GM20431 (cell line): ENCODE data around the gene PERM1.

Source experiments
- in situ Hi-C: fragments of 300-500 bp; cut with MseI, MboI; formaldehyde crosslinking; loops from one replicate; pipeline ENCODE4 v1.15.0; 2020; ENCODE audit warnings: low sequenced_read_pairs; ENCODE audit not compliant: unreplicated experiment

Gene PERM1

GRCh38 chr1:939511-940106 is 42.3 kb downstream of the PERM1 start:
- in situ Hi-C loops = no loop called here

DNA sequence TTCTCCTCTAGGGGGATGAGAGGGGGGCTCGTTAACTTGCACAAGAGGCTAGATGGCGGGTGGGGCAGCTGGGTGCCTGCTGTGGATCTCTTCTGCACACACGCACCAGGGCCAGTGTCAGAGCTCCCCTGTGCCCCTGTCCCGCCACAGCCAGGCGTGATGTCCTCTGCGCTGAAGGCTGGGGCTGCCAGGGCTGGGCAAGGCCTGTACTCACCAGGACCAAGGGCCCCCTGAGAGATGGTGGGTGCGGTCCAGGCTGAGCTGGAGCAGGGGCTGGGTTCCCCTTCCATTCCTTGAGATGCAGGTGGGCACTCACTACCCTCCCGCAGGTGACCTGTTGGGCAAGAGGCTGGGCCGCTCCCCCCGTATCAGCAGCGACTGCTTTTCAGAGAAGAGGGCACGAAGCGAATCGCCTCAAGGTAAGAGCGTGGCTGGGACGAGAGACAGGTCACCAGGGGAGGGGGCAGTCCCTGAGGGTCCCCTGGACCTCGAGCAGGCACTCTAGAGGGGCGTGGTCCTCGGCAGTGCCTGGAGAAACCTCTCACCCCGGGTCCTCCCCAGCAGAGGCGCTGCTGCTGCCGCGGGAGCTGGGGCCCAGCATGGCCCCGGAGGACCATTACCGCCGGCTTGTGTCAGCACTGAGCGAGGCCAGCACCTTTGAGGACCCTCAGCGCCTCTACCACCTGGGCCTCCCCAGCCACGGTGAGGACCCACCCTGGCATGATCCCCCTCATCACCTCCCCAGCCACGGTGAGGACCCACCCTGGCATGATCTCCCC is 43.0 kb downstream of the PERM1 start:
- in situ Hi-C loops = no loop called here

- in situ Hi-C loops = no loop called here
Measured at GRCh38 chr1:938088-938683, 43.7 kb downstream of the PERM1 start.

DNA sequence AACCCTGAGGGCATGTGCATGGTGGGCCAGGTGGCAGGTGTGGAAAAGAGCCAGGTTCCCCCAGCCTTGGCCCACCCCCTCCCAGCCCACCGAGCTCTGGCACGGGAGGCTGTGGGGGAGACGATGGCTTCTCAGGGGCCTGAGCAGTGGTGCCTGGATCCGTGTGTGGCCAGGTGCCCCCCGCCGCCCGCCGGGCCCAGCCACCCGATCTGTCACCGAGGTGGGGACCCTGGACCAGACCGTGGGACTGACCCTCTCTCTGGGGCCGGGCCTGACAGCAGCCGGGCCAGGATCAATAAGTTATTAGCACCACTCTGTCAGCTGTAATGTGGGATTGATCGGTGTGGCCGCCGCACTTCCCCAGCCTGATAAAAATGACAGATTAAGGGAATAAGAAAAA is 44.4 kb downstream of the PERM1 start:
- in situ Hi-C loops = no loop called here

DNA sequence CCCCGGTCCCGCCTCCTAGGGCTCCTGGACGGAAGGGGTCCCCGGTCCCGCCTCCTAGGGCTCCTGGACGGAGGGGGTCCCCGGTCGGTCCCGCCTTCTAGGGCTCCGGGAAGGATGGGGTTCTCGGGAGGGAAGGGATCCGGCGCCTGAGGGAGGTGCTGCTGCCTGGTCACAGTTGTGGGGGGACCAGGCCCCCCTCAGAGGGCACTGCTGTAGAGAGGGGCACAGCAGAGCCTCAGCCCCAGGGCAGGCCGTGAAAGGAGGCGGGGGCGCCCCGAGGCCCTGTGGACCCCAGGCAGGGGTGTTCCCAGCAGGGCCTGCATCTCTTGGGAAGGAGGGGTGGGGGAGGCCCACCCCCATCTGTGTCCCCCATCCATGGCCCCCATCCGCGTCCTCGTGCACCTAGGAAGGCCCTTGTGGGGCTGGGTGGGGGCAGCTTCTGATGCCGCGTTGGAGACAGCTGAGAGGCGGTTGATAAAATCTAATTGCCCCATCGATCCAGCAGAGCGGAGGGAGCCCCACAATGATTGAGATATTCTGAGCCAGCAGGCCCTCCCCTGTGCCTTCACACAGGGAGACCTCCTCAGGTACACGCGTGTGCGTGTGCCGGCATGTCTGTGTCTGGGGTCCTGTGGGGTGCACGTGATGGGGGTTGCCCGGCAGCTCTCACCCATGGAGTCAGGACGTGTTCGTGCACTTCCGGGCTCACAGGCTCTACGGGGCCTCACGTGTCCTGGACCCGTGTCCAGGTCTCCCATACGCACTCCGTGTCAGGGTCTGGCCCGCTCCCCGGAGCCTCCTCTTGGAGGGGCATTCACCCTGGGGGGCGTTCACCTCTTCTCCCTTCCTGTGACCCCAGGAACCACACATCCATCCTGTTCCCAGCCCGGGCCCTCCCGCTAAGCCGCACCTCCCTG is 45.3 kb downstream of the PERM1 start:
- in situ Hi-C loops = no loop called here

- in situ Hi-C loops = no loop called here
Measured at GRCh38 chr1:935751-936231, 46.1 kb downstream of the PERM1 start.

GRCh38 chr1:934991-935750 is 46.7 kb downstream of the PERM1 start:
- in situ Hi-C loops = no loop called here

DNA sequence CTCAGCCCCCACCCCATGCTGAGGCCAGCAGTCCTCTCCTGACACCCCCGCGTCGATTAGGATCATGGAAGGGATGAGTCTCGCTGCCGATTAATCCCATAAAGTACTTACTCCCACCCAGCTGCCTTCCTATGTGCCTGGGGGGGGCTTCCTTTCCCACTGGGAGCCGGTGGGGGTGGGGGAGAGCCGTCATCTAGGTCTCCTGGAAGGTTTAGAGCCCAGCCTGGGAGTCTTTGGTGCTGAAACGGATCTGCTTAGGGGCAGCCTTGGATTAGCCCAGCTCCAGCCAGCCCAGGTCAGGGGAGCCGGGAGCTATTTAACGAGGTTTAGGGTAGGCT is 48.3 kb downstream of the PERM1 start:
- in situ Hi-C loops = no loop called here

GRCh38 chr1:932776-933602 is 48.9 kb downstream of the PERM1 start:
- in situ Hi-C loops = no loop called here

DNA sequence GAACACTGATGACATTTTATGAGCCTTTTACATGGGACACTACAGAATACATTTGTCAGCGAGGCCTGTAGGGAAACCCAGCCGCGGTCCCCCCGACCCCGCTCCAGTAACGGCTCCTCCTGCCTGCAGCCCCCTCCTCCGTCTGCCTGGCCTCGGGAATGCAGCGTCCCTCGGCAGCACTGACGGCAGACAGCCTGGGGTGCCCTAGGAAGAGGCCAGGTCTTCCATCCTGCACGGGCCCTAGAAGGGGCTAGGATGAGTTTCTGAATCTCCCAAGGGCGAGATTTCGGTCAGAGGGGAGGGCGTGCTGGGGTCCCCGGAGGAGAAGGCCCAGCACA is 49.8 kb downstream of the PERM1 start:
- in situ Hi-C loops = no loop called here

DNA sequence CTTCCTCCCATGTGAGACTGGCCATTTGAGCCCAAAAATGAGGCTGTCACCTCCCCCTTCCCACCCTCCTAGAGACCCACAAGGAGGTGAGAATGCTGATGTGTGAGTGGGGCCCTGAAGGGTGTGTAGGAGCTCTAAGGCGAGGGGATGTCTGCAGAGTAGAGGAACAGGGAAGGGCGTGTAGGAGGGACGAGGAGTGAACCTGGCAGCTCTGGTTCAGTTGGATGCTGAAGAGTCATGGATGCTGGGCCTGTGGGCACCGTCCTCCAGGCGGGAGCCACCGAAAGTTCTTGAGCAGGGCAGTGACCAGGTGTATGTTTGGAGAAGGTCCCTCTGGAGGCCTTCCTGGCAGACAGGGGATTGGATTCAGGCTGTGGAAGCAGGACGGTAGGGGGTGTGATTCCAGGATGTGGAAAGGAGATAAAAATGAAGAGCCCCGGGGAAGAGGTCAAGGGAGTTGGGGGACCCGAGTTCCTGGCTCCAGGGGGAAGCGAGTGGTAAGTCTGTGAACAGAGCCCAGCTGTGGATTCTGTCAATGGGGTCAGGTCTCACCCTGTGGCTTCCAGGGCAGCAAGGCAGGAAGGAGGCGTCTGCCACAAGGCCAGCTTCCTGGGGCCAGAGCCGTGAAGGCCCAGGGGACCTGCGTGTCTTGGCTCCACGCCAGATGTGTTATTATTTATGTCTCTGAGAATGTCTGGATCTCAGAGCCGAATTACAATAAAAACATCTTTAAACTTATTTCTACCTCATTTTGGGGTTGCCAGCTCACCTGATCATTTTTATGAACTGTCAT is 50.3 kb downstream of the PERM1 start:
- in situ Hi-C loops = no loop called here

DNA sequence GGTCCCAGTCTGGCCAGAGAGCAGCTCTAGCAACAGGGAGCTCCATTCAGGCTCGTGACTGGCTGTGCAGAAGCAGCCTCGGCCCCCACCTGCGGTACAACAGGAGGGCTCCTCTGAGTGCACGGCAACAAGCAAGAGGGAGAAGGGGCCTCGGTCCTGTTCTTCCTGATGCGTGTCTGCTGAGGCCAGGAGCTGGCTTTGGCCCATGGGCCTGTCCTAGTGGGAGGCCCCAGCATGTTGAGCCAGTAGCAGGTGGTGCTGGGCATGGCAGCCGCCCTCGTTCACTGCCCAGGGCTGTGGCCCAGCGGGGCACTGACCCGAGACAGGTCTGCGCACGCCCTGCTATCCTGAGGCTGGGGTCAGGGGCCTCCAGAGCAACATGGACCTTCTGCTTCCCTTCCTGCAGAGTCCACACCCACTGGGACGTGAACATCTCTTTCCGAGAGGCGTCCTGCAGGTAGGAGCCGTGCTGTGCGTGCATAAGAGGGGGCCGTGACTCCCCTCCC is 51.2 kb downstream of the PERM1 start:
- in situ Hi-C loops = no loop called here

GRCh38 chr1:929712-930632 is 51.9 kb downstream of the PERM1 start:
- in situ Hi-C loops = no loop called here

DNA sequence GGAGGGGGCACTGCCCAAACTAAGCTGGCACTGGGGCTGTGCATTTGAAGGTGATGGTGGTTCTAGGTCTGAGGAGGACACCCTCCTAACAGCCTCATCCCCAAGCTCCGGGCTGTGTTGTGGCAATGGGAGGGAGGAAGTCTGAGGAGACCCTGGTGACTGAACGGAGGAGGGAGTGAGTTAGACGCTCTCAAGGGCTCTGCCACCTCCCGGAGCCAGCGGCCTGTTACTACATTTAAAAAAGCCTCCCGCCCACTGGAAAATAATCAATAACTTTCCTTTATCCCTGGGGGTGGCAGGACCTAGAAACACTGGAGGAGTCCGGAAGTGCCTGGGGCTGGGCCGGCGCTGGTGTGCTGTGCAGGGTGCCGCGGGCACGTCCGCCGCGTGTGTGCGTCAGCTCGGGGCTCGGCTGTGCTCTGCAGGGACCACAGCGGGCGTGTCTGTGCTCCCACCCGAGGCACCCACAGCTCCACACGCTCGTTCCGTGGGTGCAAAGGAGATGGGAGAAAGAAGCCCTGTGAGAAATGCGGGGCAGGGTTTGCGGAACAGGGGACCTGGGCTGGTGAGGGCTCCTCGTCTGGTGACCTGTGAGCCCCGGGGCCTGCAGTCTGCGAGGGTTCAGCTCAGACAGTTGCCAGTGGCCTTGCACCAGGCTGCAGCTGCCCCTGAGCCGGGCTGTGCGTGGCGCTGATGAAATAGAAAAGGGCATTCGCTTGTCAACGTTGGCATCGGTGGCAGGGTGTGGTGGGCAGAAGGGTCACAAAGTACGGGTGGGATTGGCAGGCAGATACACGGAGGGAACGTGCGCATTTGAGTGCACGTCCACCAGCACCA is 52.9 kb downstream of the PERM1 start:
- in situ Hi-C loops = no loop called here

GRCh38 chr1:927748-928147 is 54.1 kb downstream of the PERM1 start:
- in situ Hi-C loops = no loop called here

- in situ Hi-C loops = no loop called here
Measured at GRCh38 chr1:927234-927633, 54.7 kb downstream of the PERM1 start.
